ENCODE data around the gene MAPKAP1.

MAPKAP1 gene

DNA sequence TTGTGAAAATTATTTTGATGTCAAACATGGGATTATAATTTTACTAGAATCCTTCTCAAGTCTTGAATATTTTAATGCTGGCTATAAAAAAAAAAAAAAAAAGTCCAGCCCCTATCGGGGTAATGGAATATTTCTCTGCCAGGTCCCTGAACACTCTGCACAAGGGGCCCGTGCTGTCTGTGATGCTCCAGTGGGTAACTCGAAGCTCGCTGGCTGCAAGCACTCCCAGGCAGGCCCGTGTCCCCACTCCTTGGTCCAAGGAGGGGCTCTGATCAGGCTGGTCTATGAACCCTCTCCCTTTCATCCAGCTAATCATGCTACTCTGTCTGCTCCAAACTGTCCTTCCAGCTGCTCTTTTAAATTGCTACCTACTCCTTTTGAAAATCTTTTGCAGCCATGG is 264.6 kb downstream of the MAPKAP1 start:
- Histone ChIP-seq H3K4me2 (ENCODE audit: low read depth, low read length, poor library complexity, severe bottlenecking) (no peak overlapping the region), H4K20me1 (ENCODE audit: low read depth, low read length) (no peaks in the 10 kb centered on the region), H3K4me3 (ENCODE audit: insufficient read depth, low read length, poor library complexity, severe bottlenecking) (no peak overlapping the region), H3K9me3 (ENCODE audit: insufficient read depth, low read length) (no peaks in the 10 kb centered on the region), H3K27ac (ENCODE audit: low read depth, low read length) (no peak overlapping the region), H3K9me2 (replicated peaks; ENCODE audit: insufficient read depth, low read length) (no peaks in the 10 kb centered on the region), H3K79me2 (ENCODE audit: insufficient read depth, low read length) (no peaks in the 10 kb centered on the region), H3K9ac (ENCODE audit: low read length) (no peak overlapping the region), H3F3A (ENCODE audit: insufficient read depth) (no peaks in the 10 kb centered on the region), H2AFZ (ENCODE audit: low read depth, low read length, severe bottlenecking) (no peak overlapping the region), H3K27me3 (ENCODE audit: low read length) (no peaks in the 10 kb centered on the region), H3K36me3 (ENCODE audit: low read length) (no peaks in the 10 kb centered on the region)
- TF ChIP-seq EZH2phosphoT487 (conservative IDR thresholded peaks at IDR 0.05; ENCODE audit: low read length) (no peak), CTCF (IDR thresholded peaks at IDR 0.05; ENCODE audit: insufficient read depth, low read length, poor library complexity, severe bottlenecking) (no peak)

- Histone ChIP-seq H3K9me2 (replicated peaks; ENCODE audit: insufficient read depth, low read length) (no peaks in the 10 kb centered on the region), H3K4me2 (ENCODE audit: low read depth, low read length, poor library complexity, severe bottlenecking) (no peak overlapping the region), H3K79me2 (ENCODE audit: insufficient read depth, low read length) (no peaks in the 10 kb centered on the region), H3K27me3 (ENCODE audit: low read length) (no peaks in the 10 kb centered on the region), H3K4me3 (ENCODE audit: insufficient read depth, low read length, poor library complexity, severe bottlenecking) (no peak overlapping the region), H2AFZ (ENCODE audit: low read depth, low read length, severe bottlenecking) (no peak overlapping the region), H3K9me3 (ENCODE audit: insufficient read depth, low read length) (no peaks in the 10 kb centered on the region), H3K27ac (ENCODE audit: low read depth, low read length) (no peak overlapping the region), H3F3A (ENCODE audit: insufficient read depth) (no peaks in the 10 kb centered on the region), H4K20me1 (ENCODE audit: low read depth, low read length) (no peaks in the 10 kb centered on the region), H3K36me3 (ENCODE audit: low read length) (no peaks in the 10 kb centered on the region), H3K9ac (ENCODE audit: low read length) (no peak overlapping the region)
- TF ChIP-seq CTCF (IDR thresholded peaks at IDR 0.05; ENCODE audit: insufficient read depth, low read length, poor library complexity, severe bottlenecking) (no peak), EZH2phosphoT487 (conservative IDR thresholded peaks at IDR 0.05; ENCODE audit: low read length) (no peak)
Observed at GRCh38 chr9:125440411-125440810, 266.6 kb downstream of the MAPKAP1 start.

DNA sequence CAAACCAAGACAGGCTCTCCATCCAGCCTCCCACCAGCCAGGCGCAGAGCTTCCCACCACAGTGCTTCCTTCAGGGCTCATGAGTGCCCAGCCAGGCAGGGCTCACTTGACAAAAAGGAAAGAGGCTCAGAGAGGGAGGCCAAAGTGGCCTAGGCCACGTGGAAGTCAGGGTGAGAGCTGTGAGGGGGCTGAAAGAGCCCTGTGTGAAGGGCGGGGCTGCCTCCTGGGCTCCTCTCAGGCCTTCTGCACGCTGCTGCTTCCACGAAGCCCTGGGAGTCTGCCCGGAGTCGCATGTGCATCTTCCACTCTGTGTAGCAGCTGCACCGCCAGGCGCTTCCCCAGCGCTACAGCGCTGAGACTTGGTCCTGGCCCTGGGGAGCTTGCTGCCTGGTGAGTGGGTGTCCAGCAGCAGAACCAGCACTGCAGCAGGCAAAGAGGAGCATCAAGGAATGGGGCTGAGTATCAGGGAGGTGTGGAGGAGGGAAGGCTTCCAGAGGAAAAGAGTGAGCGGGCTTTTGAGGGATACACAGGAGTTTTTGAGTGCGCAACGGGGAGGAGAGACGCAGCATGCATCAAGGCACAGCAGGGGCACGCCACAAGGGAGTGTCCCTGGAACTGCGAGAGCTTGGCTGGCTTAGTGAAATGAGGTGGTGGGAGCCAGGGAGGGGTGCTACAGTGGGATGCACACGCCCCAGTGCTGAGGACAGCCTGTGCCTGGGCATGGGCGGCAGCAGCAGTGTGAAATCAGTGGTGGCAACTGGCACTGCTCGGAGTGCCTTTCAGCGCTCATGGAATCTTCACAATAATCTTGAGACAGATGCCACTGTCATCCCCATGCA is 267.4 kb downstream of the MAPKAP1 start:
- TF ChIP-seq CTCF (IDR thresholded peaks at IDR 0.05; ENCODE audit: insufficient read depth, low read length, poor library complexity, severe bottlenecking) (no peak), EZH2phosphoT487 (conservative IDR thresholded peaks at IDR 0.05; ENCODE audit: low read length) (no peak)
- H3K27me3 ChIP-seq (ENCODE audit: low read length) = no peaks in the 10 kb centered on the region

More for the DNA sequence above, 267.4 kb downstream of the MAPKAP1 start:
- H3K4me2 ChIP-seq (ENCODE audit: low read depth, low read length, poor library complexity, severe bottlenecking) = no peak overlapping the region
- H4K20me1 ChIP-seq (ENCODE audit: low read depth, low read length) = no peaks in the 10 kb centered on the region
- no peaks in the 10 kb centered on the region for H3K9me2 ChIP-seq (replicated peaks; ENCODE audit: insufficient read depth, low read length)
- H2AFZ ChIP-seq (ENCODE audit: low read depth, low read length, severe bottlenecking) = no peak overlapping the region
- no peak overlapping the region for H3K4me3 ChIP-seq (ENCODE audit: insufficient read depth, low read length, poor library complexity, severe bottlenecking)
- no peaks in the 10 kb centered on the region for H3K9me3 ChIP-seq (ENCODE audit: insufficient read depth, low read length)
- H3K27ac ChIP-seq (ENCODE audit: low read depth, low read length) = no peak overlapping the region
- H3K9ac ChIP-seq (ENCODE audit: low read length) = no peak overlapping the region
- H3K79me2 ChIP-seq (ENCODE audit: insufficient read depth, low read length) = no peaks in the 10 kb centered on the region
- no peaks in the 10 kb centered on the region for H3F3A ChIP-seq (ENCODE audit: insufficient read depth)
- H3K36me3 ChIP-seq (ENCODE audit: low read length) = no peaks in the 10 kb centered on the region
